Tibial nerve (tissue), 3 donors: Measurements from ENCODE around the gene NET1.

Source experiments
- CTCF ChIP-seq, 5 experiments: fragments of 200-600 bp in 3 of 5; fragments of 450-650 bp in 2 of 5; sonication (generic) in 3 of 5; IDR thresholded peaks; one replicate each; pipeline ENCODE4 v1.5.1; 2016 to 2019; ENCODE audit warnings: antibody characterized with exemption in 5 of 5, mild to moderate bottlenecking in 3 of 5, moderate library complexity in 2 of 5
- POLR2A ChIP-seq, 2 donors: fragments of 450-650 bp; IDR thresholded peaks; one replicate each; pipeline ENCODE4 v1.6.1; 2017; ENCODE audit warnings: antibody characterized with exemption in 2 of 2, mild to moderate bottlenecking in 2 of 2, moderate library complexity in 2 of 2

- TF ChIP-seq CTCF (IDR thresholded peaks at IDR 0.05) (no peak), POLR2A (IDR thresholded peaks at IDR 0.05) (no peak)
Observed at GRCh38 chr10:5477948-5478693, 65.8 kb downstream of the NET1 start.
